LNCaP clone FGC (cell line): ENCODE data around the gene PRMT7.

Experiments
- DNase-seq: peaks from one replicate; pipeline ENCODE4 v3.0.0-alpha.2; 2011; ENCODE audit warnings: low read depth
- H3K4me3 ChIP-seq: 2 replicates; pipeline ENCODE4 v1.5.1; 2011; ENCODE audit warnings: mild to moderate bottlenecking, low read depth, low read length, control low read depth
- CTCF ChIP-seq: IDR thresholded peaks from 2 replicates; pipeline ENCODE4 v1.5.1; 2012; ENCODE audit warnings: mild to moderate bottlenecking; ENCODE audit not compliant: control insufficient read depth, insufficient read depth; ENCODE audit errors: extremely low read depth

Gene PRMT7

GRCh38 chr16:68367891-68368290, 57.1 kb downstream of the PRMT7 start:
- TF ChIP-seq CTCF, result no peak
- DNase-seq, result no peak
- no peak overlapping the region for H3K4me3 ChIP-seq

- no peak for DNase-seq
- no peak overlapping the region for H3K4me3 ChIP-seq
- TF ChIP-seq CTCF, result no peak
These were observed 57.6 kb downstream of the PRMT7 start for GRCh38 chr16:68368301-68368888.

GRCh38 chr16:68369168-68369567, 58.3 kb downstream of the PRMT7 start:
- no peak for TF ChIP-seq CTCF
- no peak for DNase-seq
- no peak overlapping the region for H3K4me3 ChIP-seq

GRCh38 chr16:68369697-68370580, 59.1 kb downstream of the PRMT7 start:
- TF ChIP-seq CTCF, result no peak
- no peak for DNase-seq
- no peak overlapping the region for H3K4me3 ChIP-seq

- TF ChIP-seq CTCF, result no peak
- H3K4me3 ChIP-seq, result no peak overlapping the region
- DNase-seq, result no peak
These were observed 59.9 kb downstream of the PRMT7 start for GRCh38 chr16:68370581-68371275.

GRCh38 chr16:68371276-68371651, 60.4 kb downstream of the PRMT7 start:
- no peak for DNase-seq
- no peak for TF ChIP-seq CTCF
- no peak overlapping the region for H3K4me3 ChIP-seq
